ENCODE measurements around the gene SYNPR.
"Not testable (repeated sequence)": the region's sequence is repeated elsewhere in the genome, so short reads cannot be mapped to it uniquely, and the experiment has no call there.

SYNPR gene

GRCh38 chr3:63635186-63635585 lies 357.1 kb downstream of the SYNPR start:
- no peak for DNase-seq (ENCODE audit: low read depth, low spot score)
- in situ Hi-C loops (cut with HindIII; ENCODE audit: low sequenced_read_pairs) = no loop called here
- no peak for TF ChIP-seq CTCF (IDR thresholded peaks at IDR 0.05; ENCODE audit: low read depth, low read length)
- no peak overlapping the region for H3K4me3 ChIP-seq (ENCODE audit: low read depth, low read length)

GRCh38 chr3:63639806-63640205 lies 361.7 kb downstream of the SYNPR start:
- DNase-seq (ENCODE audit: low read depth, low spot score) = no peak
- no peak overlapping the region for H3K4me3 ChIP-seq (ENCODE audit: low read depth, low read length)
- TF ChIP-seq CTCF (IDR thresholded peaks at IDR 0.05; ENCODE audit: low read depth, low read length) = no peak
- in situ Hi-C loops (cut with HindIII; ENCODE audit: low sequenced_read_pairs) = no loop called here

- H3K4me3 ChIP-seq (ENCODE audit: low read depth, low read length) = no peak overlapping the region
- TF ChIP-seq CTCF (IDR thresholded peaks at IDR 0.05; ENCODE audit: low read depth, low read length) = no peak
- in situ Hi-C loops (cut with HindIII; ENCODE audit: low sequenced_read_pairs) = no loop called here
- no peak for DNase-seq (ENCODE audit: low read depth, low spot score)
These were observed 364.4 kb downstream of the SYNPR start for GRCh38 chr3:63642488-63642887.

GRCh38 chr3:63644212-63644797 lies 366.2 kb downstream of the SYNPR start:
- no peak for DNase-seq (ENCODE audit: low read depth, low spot score)
- H3K4me3 ChIP-seq (ENCODE audit: low read depth, low read length) = no peak overlapping the region
- in situ Hi-C loops (cut with HindIII; ENCODE audit: low sequenced_read_pairs) = no loop called here
- TF ChIP-seq CTCF (IDR thresholded peaks at IDR 0.05; ENCODE audit: low read depth, low read length) = no peak

- in situ Hi-C loops (cut with HindIII; ENCODE audit: low sequenced_read_pairs); DNase-seq (ENCODE audit: low read depth, low spot score); H3K4me3 ChIP-seq (ENCODE audit: low read depth, low read length): not testable (repeated sequence)
These were observed 367.0 kb downstream of the SYNPR start for GRCh38 chr3:63644928-63645781.

- TF ChIP-seq CTCF (IDR thresholded peaks at IDR 0.05; ENCODE audit: low read depth, low read length) = no peak
- DNase-seq (ENCODE audit: low read depth, low spot score) = no peak
- no peak within 1 kb of the TSS for H3K4me3 ChIP-seq (ENCODE audit: low read depth, low read length)
- in situ Hi-C loops (cut with HindIII; ENCODE audit: low sequenced_read_pairs) = no loop called here
These were observed 374.1 kb downstream of the SYNPR start, which contains the start of gene SNTN for GRCh38 chr3:63652066-63652725. Gene SNTN (plus strand): TSS chr3:63652675. CDS start chr3:63652688, 13 bp downstream.

- no peak overlapping the region for H3K4me3 ChIP-seq (ENCODE audit: low read depth, low read length)
- DNase-seq (ENCODE audit: low read depth, low spot score) = no peak
- TF ChIP-seq CTCF (IDR thresholded peaks at IDR 0.05; ENCODE audit: low read depth, low read length) = no peak
- in situ Hi-C loops (cut with HindIII; ENCODE audit: low sequenced_read_pairs) = no loop called here
These were observed 376.1 kb downstream of the SYNPR start for GRCh38 chr3:63654211-63654610.

All from astrocyte of the spinal cord (primary cell).